IMR-90 (cell line): ENCODE measurements around the gene MFAP1. TPM values are rescaled to one million over a fixed set of nuclear protein-coding genes. Genes with fewer than 3 reads are reported as not detected.
A peak's percentile ranks its signal among the peaks of the same experiment; 100 is the strongest.

Source experiments
- ATAC-seq: fragments of 200-7000 bp; cut with Tn5 transposase; 2 replicates; pipeline ENCODE4 v1.9.1; 2020; ENCODE audit warnings: low read depth, mild to moderate bottlenecking, moderate library complexity
- BruUV-seq: library from RNA; stranded (reverse); fragments of 400-500 nt; replicated peaks from 2 replicates; lab custom pipeline; 2021; lab: Mats Ljungman, UMichigan
- CTCF ChIA-PET: fragments of 300-600 bp; formaldehyde crosslinking; extraction: SDS; loops from one replicate; lab custom pipeline; 2021; ENCODE audit warnings: antibody characterized with exemption; lab: Yijun Ruan, JAX
- POLR2A ChIA-PET: fragments of 300-600 bp; sonication (Branson Sonifier 250); formaldehyde crosslinking; loops from one replicate; lab custom pipeline; 2022; ENCODE audit warnings: antibody characterized with exemption; ENCODE audit not compliant: unreplicated experiment; lab: Charles Lee
- DNase-seq: peaks from one replicate; pipeline ENCODE4 v3.0.0; 2013
- H2AFZ ChIP-seq: replicated peaks from 2 replicates; pipeline ENCODE3; 2013; ENCODE audit warnings: low read length, mild to moderate bottlenecking; ENCODE audit not compliant: poor library complexity
- H2AK5ac ChIP-seq: 2 replicates; pipeline ENCODE4 v1.6.1; 2013; ENCODE audit warnings: low read depth, low read length, inconsistent platforms
- H2AK9ac ChIP-seq: replicated peaks from 2 replicates; pipeline ENCODE3; 2013; ENCODE audit warnings: mild to moderate bottlenecking, low read depth, low read length, moderate library complexity; ENCODE audit not compliant: poor library complexity
- H2BK120ac ChIP-seq: 2 replicates; pipeline ENCODE4 v1.6.1; 2013; ENCODE audit warnings: low read depth, low read length, inconsistent platforms
- H2BK15ac ChIP-seq: 3 replicates; pipeline ENCODE4 v1.6.1; 2013; ENCODE audit warnings: low read depth, low read length, inconsistent platforms
- H2BK20ac ChIP-seq: 2 replicates; pipeline ENCODE4 v1.6.1; 2013; ENCODE audit warnings: low read depth, mild to moderate bottlenecking, inconsistent platforms, low read length, moderate library complexity
- H2BK5ac ChIP-seq: 2 replicates; pipeline ENCODE4 v1.6.1; 2013; ENCODE audit warnings: mild to moderate bottlenecking, low read depth, low read length, inconsistent platforms; ENCODE audit not compliant: poor library complexity, severe bottlenecking
- H3K14ac ChIP-seq: replicated peaks from 2 replicates; pipeline ENCODE4 v1.6.1; 2013; ENCODE audit warnings: low read depth, low read length, inconsistent platforms
- H3K18ac ChIP-seq: 2 replicates; pipeline ENCODE4 v1.6.1; 2013; ENCODE audit warnings: low read depth, low read length, control low read depth
- H3K23ac ChIP-seq: 2 replicates; pipeline ENCODE4 v1.6.1; 2013; ENCODE audit warnings: low read depth, low read length, inconsistent platforms
- H3K27ac ChIP-seq: 2 replicates; pipeline ENCODE4 v1.5.1; 2013; ENCODE audit warnings: mild to moderate bottlenecking, control low read depth, low read length; ENCODE audit not compliant: insufficient read depth
- H3K27me3 ChIP-seq: 2 replicates; pipeline ENCODE4 v1.6.1; 2013; ENCODE audit warnings: low read length; ENCODE audit not compliant: control insufficient read depth, insufficient read depth
- H3K36me3 ChIP-seq: 2 replicates; pipeline ENCODE4 v1.6.1; 2013; ENCODE audit warnings: low read length, mixed read lengths; ENCODE audit not compliant: control insufficient read depth, insufficient read depth
- H3K4ac ChIP-seq: 2 replicates; pipeline ENCODE4 v1.6.1; 2013; ENCODE audit warnings: low read depth, low read length, inconsistent platforms
- H3K4me1 ChIP-seq: 2 replicates; pipeline ENCODE4 v1.6.1; 2013; ENCODE audit warnings: low read length, mixed read lengths; ENCODE audit not compliant: control insufficient read depth, insufficient read depth
- H3K4me2 ChIP-seq: 2 replicates; pipeline ENCODE4 v1.6.1; 2013; ENCODE audit warnings: low read depth, mild to moderate bottlenecking, control low read depth, low read length, moderate library complexity
- H3K4me3 ChIP-seq: 2 replicates; pipeline ENCODE4 v1.5.1; 2013; ENCODE audit warnings: low read depth, mild to moderate bottlenecking, control low read depth, low read length, moderate library complexity; ENCODE audit not compliant: insufficient read depth
- H3K56ac ChIP-seq: 2 replicates; pipeline ENCODE4 v1.6.1; 2013; ENCODE audit warnings: low read length, inconsistent platforms; ENCODE audit not compliant: insufficient read depth; ENCODE audit errors: extremely low read depth
- H3K79me1 ChIP-seq, 2 experiments: 2 replicates each; pipeline ENCODE4 v1.6.1; 2013; ENCODE audit warnings: low read length in 2 of 2, inconsistent platforms in 1 of 2, low read depth in 1 of 2
- H3K9ac ChIP-seq: 2 replicates; pipeline ENCODE4 v1.6.1; 2013; ENCODE audit warnings: low read depth, low read length, control low read depth
- H3K9me1 ChIP-seq: 2 replicates; pipeline ENCODE4 v1.6.1; 2013; ENCODE audit warnings: low read length, inconsistent platforms; ENCODE audit not compliant: insufficient read depth
- H3K9me3 ChIP-seq: 2 replicates; pipeline ENCODE4 v1.6.1; 2013; ENCODE audit warnings: low read length; ENCODE audit not compliant: control insufficient read depth, insufficient read depth
- H4K20me1 ChIP-seq: 2 replicates; pipeline ENCODE4 v1.6.1; 2013; ENCODE audit warnings: low read length, inconsistent platforms; ENCODE audit not compliant: insufficient read depth
- H4K5ac ChIP-seq: 2 replicates; pipeline ENCODE4 v1.6.1; 2013; ENCODE audit warnings: mild to moderate bottlenecking, low read depth, low read length, control low read depth
- H4K8ac ChIP-seq, 2 experiments: 2 replicates each; pipeline ENCODE4 v1.6.1; 2013; ENCODE audit warnings: low read depth in 2 of 2, low read length in 2 of 2, control low read depth in 1 of 2, inconsistent platforms in 1 of 2
- H4K91ac ChIP-seq: 2 replicates; pipeline ENCODE4 v1.6.1; 2013; ENCODE audit warnings: low read depth, low read length, inconsistent platforms; ENCODE audit not compliant: insufficient read depth
- CEBPB ChIP-seq: IDR thresholded peaks from 2 replicates; pipeline ENCODE4 v1.6.1; 2012; ENCODE audit warnings: low read depth, low read length, improper control_type of control experiment
- CTCF ChIP-seq: conservative IDR thresholded peaks from 2 replicates; pipeline ENCODE4 v1.5.1; 2012; ENCODE audit warnings: mild to moderate bottlenecking, low read depth, low read length, improper control_type of control experiment
- SMC3 ChIP-seq: fragments of 150-350 bp; IDR thresholded peaks from 2 replicates; pipeline ENCODE4 v1.6.1; 2016; ENCODE audit warnings: low read depth, mild to moderate bottlenecking, antibody characterized with exemption, low read length, moderate library complexity
- WGBS, 2 experiments: methylation state at CpG; one replicate each; pipeline versions ENCODE4 v1.1.5 to v1.1.7; 2013; ENCODE audit warnings: missing lambda C conversion rate in 2 of 2; ENCODE audit not compliant: insufficient read length in 1 of 2; ENCODE audit errors: extremely low coverage in 2 of 2; 5-methylcytosine and 5-hydroxymethylcytosine counted together
- dilution Hi-C: fragments of 300-500 bp; cut with HindIII; formaldehyde crosslinking; loops from one replicate; pipeline ENCODE4 v1.14.3; 2018; ENCODE audit warnings: low sequenced_read_pairs; ENCODE audit not compliant: unreplicated experiment
- in situ Hi-C: fragments of 300-500 bp; cut with MboI; formaldehyde crosslinking; loops from 3 replicates; pipeline ENCODE4 v1.14.3; 2019; ENCODE audit warnings: low sequenced_read_pairs, inconsistent platforms, mixed read lengths
- intact Hi-C: fragments of 100-400 bp; cut with micrococcal nuclease; formaldehyde crosslinking; loops from 2 replicates; pipeline ENCODE4 v1.10.0; 2022
- polyA plus RNA-seq, 3 experiments: library from polyadenylated mRNA; depleted of rRNA; stranded (reverse); fragments of >200 nt; gene quantifications; 2 replicates each; pipeline ENCODE4 v1.2.3, GENCODE V29; 2012; ENCODE audit warnings: low replicate concordance in 1 of 3
- total RNA-seq: library from RNA; depleted of rRNA; stranded (reverse); fragments of >200 nt; gene quantifications from 2 replicates; pipeline ENCODE4 v1.2.3, GENCODE V29; 2012

MFAP1 gene
- total and polyA plus RNA-seq, 2 of the 4 experiments (the other 2 are of a cell fraction) = 21.6 to 28.5 TPM

GRCh38 chr15:43775411-43775965, 49.0 kb downstream of the MFAP1 start:
- Histone ChIP-seq H2BK20ac (no peak overlapping the region), H4K8ac (no peak overlapping the region), H3K9ac (no peak overlapping the region), H2BK5ac (no peak overlapping the region), H2BK15ac (no peak overlapping the region), H3K27ac (no peak overlapping the region), H3K56ac (no peak overlapping the region), H4K91ac (no peak overlapping the region), H3K27me3 (no peaks in the 10 kb centered on the region), H3K23ac (no peak overlapping the region), H3K9me1 (0 out of 2 replicates have a peak, but pooled peaks cover 4% of the 10 kb centered on the region), H3K14ac (no peak overlapping the region), H3K9me3 (no peaks in the 10 kb centered on the region), H4K20me1 (no peaks in the 10 kb centered on the region; the same call in 1 of the 2 replicates), H3K18ac (no peak overlapping the region), H4K5ac (no peak overlapping the region), H2AFZ (peak overlapping the region; percentile 34), H3K79me1 (peaks cover 5 to 6% of the 10 kb centered on the region in 2 experiments; a peak in 2 of 4 replicates), H3K4me3 (no peak overlapping the region), H3K4me2 (no peak overlapping the region), H2BK120ac (no peak overlapping the region), H3K4me1 (peaks cover 5% of the 10 kb centered on the region; the same call in 1 of the 2 replicates), H2AK5ac (no peak overlapping the region), H2AK9ac (peak overlapping the region; percentile 71), H3K4ac (no peak overlapping the region), H3K36me3 (peaks cover 11% of the 10 kb centered on the region)
- peak; percentile 58 for DNase-seq
- WGBS, 2 experiments = no CpG with 5 or more reads among the region's 1 CpG
- no TSS peak for BruUV-seq
- CTCF ChIA-PET = no interaction called here
- ATAC-seq = no peak
- peak; percentile 30; the same call in 1 of the 2 replicates for TF ChIP-seq CTCF
- TF ChIP-seq SMC3 = peak; percentile 13; the same call in 1 of the 2 replicates
- TF ChIP-seq CEBPB = no peak
- intact Hi-C loops = loop anchor here (10.0 kb wide), 1 partner anchor 261 kb away; the partner anchor contains the start of gene MAP1A
- in situ Hi-C loops = no loop called here
- POLR2A ChIA-PET = no interaction called here
- dilution Hi-C loops = no loop called here
